Tongue (tissue), 2 donors: Measurements from ENCODE around the gene UGT1A6. TPM values are rescaled to one million over a fixed set of nuclear protein-coding genes. Genes with fewer than 3 reads are reported as not detected.
"Not testable (repeated sequence)": the region's sequence is repeated elsewhere in the genome, so short reads cannot be mapped to it uniquely, and the experiment has no call there.

Experiments used
- DNase-seq: peaks from one replicate; pipeline ENCODE4 v3.0.0-alpha.2; 2015
- total RNA-seq: library from RNA; depleted of rRNA; stranded (reverse); fragments of >200 nt; gene quantifications from one replicate; pipeline ENCODE4 v1.2.3, GENCODE V29; 2014

The UGT1A6 gene
- total RNA-seq, 1 donor from 2014 or later, result 9.6 TPM

DNA sequence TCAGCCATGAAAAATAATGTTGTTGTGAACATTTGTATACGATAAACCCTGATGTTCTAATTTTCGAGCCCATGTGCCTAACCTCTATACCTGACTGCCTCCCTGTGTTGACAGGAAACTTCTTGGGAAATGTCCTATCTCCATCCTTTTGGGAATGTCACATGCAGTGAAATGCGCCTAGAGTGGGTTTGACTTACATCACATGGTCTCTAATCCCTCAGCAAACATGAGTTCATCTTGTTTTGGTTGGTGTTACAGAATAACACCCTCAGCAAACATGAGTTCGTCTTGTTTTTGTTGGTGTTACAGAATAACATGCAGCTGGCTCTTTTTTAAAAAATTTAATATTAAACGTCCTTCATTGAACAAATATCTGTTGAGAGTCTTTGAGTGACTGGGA lies 4.3 kb upstream of the UGT1A6 start:
- no peak for DNase-seq

- DNase-seq, result no peak
These were observed 3.7 kb upstream of the UGT1A6 start for GRCh38 chr2:233689031-233689430.

- DNase-seq, result no peak
These were observed 3.2 kb upstream of the UGT1A6 start for GRCh38 chr2:233689501-233689900.

GRCh38 chr2:233690444-233690843 lies 2.2 kb upstream of the UGT1A6 start:
- no peak for DNase-seq

GRCh38 chr2:233691443-233692433 lies 952 bp upstream of the UGT1A6 start:
- DNase-seq, result peak; percentile 30

DNA sequence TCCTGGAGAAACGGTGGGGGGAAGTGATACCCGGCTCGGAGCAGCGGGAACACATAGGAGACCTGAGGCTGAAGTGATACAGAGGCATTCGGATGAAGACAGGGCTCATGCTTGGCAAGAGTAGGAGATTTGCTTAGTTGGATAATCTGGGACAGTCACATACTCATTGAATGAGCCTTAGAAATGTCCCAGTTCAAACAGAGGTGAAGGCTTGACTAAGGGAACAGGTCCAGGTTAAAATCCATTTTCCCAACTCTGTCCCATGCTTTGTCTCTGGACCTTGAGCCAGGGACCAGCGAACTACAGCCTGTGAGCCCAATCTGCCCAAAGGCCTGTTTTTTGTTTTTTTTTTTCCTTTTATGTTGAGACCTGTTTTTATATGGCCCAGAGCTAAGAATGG lies 1.3 kb downstream of the UGT1A6 start:
- DNase-seq, result no peak

DNA sequence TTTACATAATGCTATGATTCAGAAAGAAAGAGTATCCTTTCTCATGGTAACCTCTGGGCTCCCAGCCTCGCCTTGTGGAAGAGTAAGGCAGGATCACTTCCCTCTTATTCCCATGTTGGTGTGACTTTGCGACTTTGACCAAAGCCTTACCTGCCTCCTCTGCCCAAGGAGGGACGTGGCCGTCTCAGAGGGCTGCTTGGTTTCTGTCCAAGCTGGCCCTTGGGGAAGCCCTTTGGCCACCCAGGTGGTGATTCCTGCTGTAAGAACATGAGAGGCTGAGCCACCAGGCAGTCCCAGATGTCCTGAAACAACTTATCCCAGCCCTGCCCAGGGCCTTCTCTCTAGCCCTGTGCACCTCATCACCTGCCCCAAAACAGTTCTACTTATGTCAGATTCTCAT lies 6.0 kb downstream of the UGT1A6 start:
- DNase-seq, result no peak

DNA sequence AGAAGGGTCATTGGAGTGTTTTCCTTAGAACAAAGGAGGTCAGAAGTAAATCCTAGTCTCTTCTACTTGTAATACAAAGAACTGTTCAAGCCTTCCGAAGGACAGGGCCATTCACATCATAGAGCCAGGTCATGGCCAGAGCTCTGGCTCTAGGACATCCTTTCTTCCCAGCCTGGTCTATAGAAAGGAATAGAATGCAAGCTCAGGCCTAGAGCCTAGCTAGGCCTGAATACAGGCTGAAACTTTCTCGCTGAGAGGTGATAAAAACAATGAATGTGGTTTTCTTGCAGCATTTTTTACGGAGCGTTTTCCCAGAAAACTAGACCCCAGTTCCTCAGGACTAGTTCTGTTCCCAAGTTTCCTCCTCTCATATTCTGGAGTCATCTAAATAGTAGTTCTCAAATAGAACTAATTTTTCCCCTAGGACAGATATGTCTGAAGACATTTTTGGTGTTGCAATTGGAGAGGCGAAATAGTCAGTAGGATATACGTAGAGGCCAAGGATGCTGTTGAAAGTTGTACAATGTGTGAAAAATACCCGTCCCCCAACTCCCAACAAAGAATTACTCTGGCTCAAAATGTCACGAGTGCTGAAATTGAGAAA lies 6.8 kb downstream of the UGT1A6 start:
- DNase-seq, result no peak

DNA sequence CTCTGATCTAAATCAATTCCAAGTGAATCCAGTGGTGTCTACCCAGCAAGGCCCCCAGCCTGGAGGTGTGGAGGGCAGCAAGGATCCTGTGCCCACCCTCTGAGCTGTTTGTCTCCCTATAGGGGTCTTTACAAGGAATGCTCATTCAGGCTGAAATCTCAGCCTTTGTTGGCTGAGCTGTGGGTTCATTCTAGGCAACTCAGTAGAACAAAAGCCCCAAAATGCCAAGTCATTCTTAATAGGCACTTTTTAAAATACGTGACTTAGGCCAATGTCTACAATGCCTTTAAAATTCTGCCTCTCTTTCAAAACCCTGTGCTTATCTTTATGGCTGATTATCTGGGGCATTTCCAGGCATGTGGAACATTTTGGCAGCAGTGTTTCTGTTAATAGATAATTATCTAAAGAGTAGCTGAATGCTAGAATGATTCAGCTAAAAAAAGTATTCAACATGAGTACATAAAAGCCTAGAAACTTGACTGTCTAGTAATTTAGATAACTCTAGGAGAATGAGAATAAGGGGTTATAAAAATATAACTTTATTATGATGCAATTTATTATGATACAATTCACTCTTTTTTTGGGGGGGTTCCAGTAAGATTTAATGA lies 7.4 kb downstream of the UGT1A6 start:
- no peak for DNase-seq

- not testable (repeated sequence) for DNase-seq
These were observed 8.2 kb downstream of the UGT1A6 start for GRCh38 chr2:233700842-233701241.

DNA sequence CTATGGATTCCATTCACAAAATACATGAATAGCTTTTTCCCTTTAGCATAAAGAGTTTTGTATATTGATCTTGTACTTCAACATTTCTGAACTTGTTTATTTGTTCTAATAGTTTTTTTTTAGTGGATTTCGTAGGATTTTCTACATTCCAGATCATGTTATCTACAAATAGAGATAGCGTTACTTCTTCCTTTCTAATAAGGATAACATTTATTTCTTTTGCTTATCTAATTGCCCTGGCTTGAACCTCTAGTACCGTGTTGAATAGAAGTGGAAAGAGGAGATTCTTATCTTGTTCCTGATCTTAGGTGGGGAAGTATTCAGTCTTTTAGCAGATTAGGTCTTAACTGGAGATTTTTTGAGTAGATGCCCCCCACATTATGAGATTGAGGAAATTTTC lies 9.5 kb downstream of the UGT1A6 start:
- DNase-seq, result no peak

GRCh38 chr2:233705911-233706506 lies 13.3 kb downstream of the UGT1A6 start:
- peak; percentile 4 for DNase-seq

DNA sequence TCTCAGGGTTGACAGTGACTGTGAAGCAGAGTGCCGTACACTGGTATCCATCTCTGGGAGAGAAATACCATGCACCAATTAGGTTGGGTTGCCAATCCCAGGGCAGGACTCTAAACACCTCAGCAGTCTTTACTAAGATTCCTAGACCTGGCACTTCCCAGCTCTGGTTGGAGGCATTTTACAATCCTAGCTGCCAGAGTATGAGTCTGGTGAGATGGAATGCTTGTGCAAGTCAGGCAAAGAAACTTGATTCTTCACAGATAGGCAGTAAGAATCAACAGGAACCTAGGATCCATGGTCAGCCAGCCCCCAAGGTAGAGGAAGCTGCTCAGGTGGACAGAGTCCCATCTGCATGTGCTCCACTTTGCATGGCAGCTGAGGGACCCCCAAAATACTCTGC lies 14.0 kb downstream of the UGT1A6 start:
- DNase-seq, result no peak

- DNase-seq, result no peak
These were observed 15.4 kb downstream of the UGT1A6 start for GRCh38 chr2:233707940-233708644.

GRCh38 chr2:233708942-233709341 lies 16.3 kb downstream of the UGT1A6 start:
- no peak for DNase-seq

GRCh38 chr2:233711312-233712008 lies 18.8 kb downstream of the UGT1A6 start:
- DNase-seq, result peak; percentile 81

DNA sequence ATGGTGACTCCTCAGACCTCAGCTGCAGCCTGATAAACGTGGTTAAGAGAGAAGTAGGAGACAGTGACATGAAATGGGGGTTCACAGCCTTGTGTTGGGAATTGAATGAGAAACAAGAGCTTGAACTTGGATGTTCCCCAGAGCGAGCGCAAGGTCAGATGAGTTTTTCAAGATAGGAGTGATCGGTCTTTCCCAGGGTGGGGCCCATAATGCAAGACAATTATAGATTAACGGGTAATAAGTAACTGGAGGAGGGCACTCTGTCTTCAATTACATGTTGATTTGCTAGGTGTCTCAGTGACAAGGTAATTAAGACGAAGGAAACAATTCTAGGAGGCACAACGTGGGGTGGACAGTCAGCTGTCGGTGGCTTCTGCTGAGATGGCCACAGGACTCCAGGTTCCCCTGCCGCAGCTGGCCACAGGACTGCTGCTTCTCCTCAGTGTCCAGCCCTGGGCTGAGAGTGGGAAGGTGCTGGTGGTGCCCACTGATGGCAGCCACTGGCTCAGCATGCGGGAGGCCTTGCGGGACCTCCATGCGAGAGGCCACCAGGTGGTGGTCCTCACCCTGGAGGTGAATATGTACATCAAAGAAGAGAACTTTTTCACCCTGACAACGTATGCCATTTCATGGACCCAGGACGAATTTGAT lies 20.0 kb downstream of the UGT1A6 start, which contains the start of gene UGT1A5:
TSS of gene UGT1A5 (plus strand) at position 297 of the 651 bp plus-strand sequence. CDS start at position 382, 85 bp downstream.
- DNase-seq, result no peak

DNA sequence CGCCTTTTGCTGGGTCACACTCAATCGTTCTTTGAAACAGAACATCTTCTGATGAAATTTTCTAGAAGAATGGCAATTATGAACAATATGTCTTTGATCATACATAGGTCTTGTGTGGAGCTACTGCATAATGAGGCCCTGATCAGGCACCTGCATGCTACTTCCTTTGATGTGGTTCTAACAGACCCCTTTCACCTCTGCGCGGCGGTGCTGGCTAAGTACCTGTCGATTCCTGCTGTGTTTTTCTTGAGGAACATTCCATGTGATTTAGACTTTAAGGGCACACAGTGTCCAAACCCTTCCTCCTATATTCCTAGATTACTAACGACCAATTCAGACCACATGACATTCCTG lies 20.5 kb downstream of the UGT1A6 start:
- no peak for DNase-seq

DNA sequence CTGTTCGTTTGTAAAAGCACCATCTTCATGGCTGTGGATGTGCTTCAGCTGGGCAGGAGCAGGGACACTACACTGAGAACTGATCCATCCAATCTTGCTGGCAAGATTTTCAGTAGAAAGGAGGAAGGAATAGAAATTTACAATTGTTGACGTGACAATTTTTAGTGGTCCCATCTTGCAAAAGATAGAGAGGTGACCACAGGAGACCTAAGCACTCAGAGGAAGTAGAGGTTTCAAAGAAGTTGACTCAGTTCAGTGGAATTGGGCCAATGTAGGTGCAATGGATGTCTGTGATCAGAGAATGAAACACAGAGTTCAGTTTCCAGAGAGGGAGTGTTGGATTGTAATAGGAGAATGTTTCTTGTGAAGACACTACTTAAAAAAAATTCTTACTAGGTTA lies 21.4 kb downstream of the UGT1A6 start:
- DNase-seq, result no peak

GRCh38 chr2:233718552-233718951 lies 25.9 kb downstream of the UGT1A6 start, which contains the start of gene UGT1A4:
Gene UGT1A4, plus strand, starts transcription at chr2:233718736. Its CDS starts 85 bp downstream, at chr2:233718821.
- DNase-seq, result no peak
